GM23338 (cell line): Measurements from ENCODE around the gene AGO4. TPM values are rescaled to one million over a fixed set of nuclear protein-coding genes. Genes with fewer than 3 reads are reported as not detected.
A peak's percentile ranks its signal among the peaks of the same experiment; 100 is the strongest.

ENCODE experiments used
- ATAC-seq: fragments of 200-7000 bp; cut with Tn5 transposase; 3 replicates; pipeline ENCODE4 v1.9.1; 2020
- DNase-seq: peaks from one replicate; pipeline ENCODE4 v3.0.0-alpha.2; 2015; ENCODE audit warnings: low spot score
- H2AFZ ChIP-seq: fragments of 200-600 bp; sonication (generic); 2 replicates; pipeline ENCODE4 v1.8.0; 2016; ENCODE audit warnings: antibody characterized with exemption, mild to moderate bottlenecking, moderate library complexity
- H3F3A ChIP-seq: fragments of 200-600 bp; sonication (generic); replicated peaks from 2 replicates; pipeline ENCODE4 v1.8.0; 2017; ENCODE audit warnings: antibody characterized with exemption, mixed run types, low read depth
- H3K27ac ChIP-seq: fragments of 200-600 bp; sonication (generic); 2 replicates; pipeline ENCODE4 v1.6.1; 2016; ENCODE audit warnings: low read depth
- H3K27me3 ChIP-seq: fragments of 200-600 bp; sonication (generic); 2 replicates; pipeline ENCODE4 v1.8.0; 2016; ENCODE audit warnings: mild to moderate bottlenecking, mixed run types, moderate library complexity; ENCODE audit not compliant: insufficient read depth
- H3K36me3 ChIP-seq: fragments of 200-600 bp; sonication (generic); 2 replicates; pipeline ENCODE4 v1.8.0; 2016; ENCODE audit warnings: mild to moderate bottlenecking; ENCODE audit not compliant: insufficient read depth
- H3K4me1 ChIP-seq: fragments of 200-600 bp; sonication (generic); 2 replicates; pipeline ENCODE4 v1.8.0; 2016; ENCODE audit warnings: mild to moderate bottlenecking, moderate library complexity; ENCODE audit not compliant: insufficient read depth
- H3K4me2 ChIP-seq: fragments of 200-600 bp; sonication (generic); 2 replicates; pipeline ENCODE4 v1.7.1; 2017; ENCODE audit warnings: mixed run types
- H3K4me3 ChIP-seq: fragments of 200-600 bp; sonication (generic); 2 replicates; pipeline ENCODE4 v1.6.1; 2016; ENCODE audit warnings: mixed run types
- H3K79me2 ChIP-seq: fragments of 200-600 bp; sonication (generic); replicated peaks from 2 replicates; pipeline ENCODE4 v1.8.0; 2017; ENCODE audit warnings: mild to moderate bottlenecking; ENCODE audit not compliant: insufficient read depth
- H3K9me2 ChIP-seq: fragments of 200-600 bp; sonication (generic); 2 replicates; pipeline ENCODE4 v1.8.0; 2017; ENCODE audit not compliant: insufficient read depth
- H4K20me1 ChIP-seq: fragments of 200-600 bp; sonication (generic); replicated peaks from 2 replicates; pipeline ENCODE4 v1.8.0; 2017; ENCODE audit warnings: mild to moderate bottlenecking; ENCODE audit not compliant: insufficient read depth
- H3K27ac Mint-ChIP-seq: 2 replicates; pipeline ENCODE4 v1.8.0; 2020; ENCODE audit warnings: inconsistent platforms, mild to moderate bottlenecking, moderate library complexity, mixed read lengths
- H3K27me3 Mint-ChIP-seq: 3 replicates; pipeline ENCODE4 v1.8.0; 2022; ENCODE audit warnings: low read depth, mild to moderate bottlenecking, moderate library complexity, mixed read lengths, inconsistent platforms; ENCODE audit not compliant: insufficient read depth, poor library complexity
- H3K36me3 Mint-ChIP-seq: 3 replicates; pipeline ENCODE4 v1.8.0; 2021; ENCODE audit warnings: low read depth, mild to moderate bottlenecking, inconsistent platforms, moderate library complexity, mixed read lengths
- H3K4me1 Mint-ChIP-seq: 3 replicates; pipeline ENCODE4 v1.8.0; 2020; ENCODE audit warnings: mild to moderate bottlenecking, inconsistent platforms, mixed read lengths
- H3K4me3 Mint-ChIP-seq: 3 replicates; pipeline ENCODE4 v1.8.0; 2021; ENCODE audit warnings: moderate library complexity, mild to moderate bottlenecking, inconsistent platforms, mixed read lengths
- H3K9me3 Mint-ChIP-seq: 3 replicates; pipeline ENCODE4 v1.8.0; 2020; ENCODE audit warnings: moderate library complexity, mild to moderate bottlenecking, inconsistent platforms, mixed read lengths
- CREB1 ChIP-seq: fragments of 250-450 bp; sonication (Bioruptor Pico); IDR thresholded peaks from 2 replicates; pipeline ENCODE4 v1.5.0; 2020; ENCODE audit warnings: low read depth, mild to moderate bottlenecking, moderate library complexity
- ETS1 ChIP-seq: IDR thresholded peaks from 2 replicates; pipeline ENCODE4 v1.6.1; 2016; ENCODE audit warnings: antibody characterized with exemption
- EZH2 ChIP-seq: fragments of 200-600 bp; sonication (generic); IDR thresholded peaks from one replicate; pipeline ENCODE4 v1.8.0; 2017; ENCODE audit warnings: antibody characterized with exemption, mild to moderate bottlenecking, low read depth; ENCODE audit not compliant: unreplicated experiment
- EZH2phosphoT487 ChIP-seq: fragments of 200-600 bp; sonication (generic); IDR thresholded peaks from one replicate; pipeline ENCODE4 v1.8.1; 2018; ENCODE audit warnings: antibody characterized with exemption; ENCODE audit not compliant: unreplicated experiment
- NANOG ChIP-seq: IDR thresholded peaks from 2 replicates; pipeline ENCODE4 v1.6.1; 2016; ENCODE audit warnings: antibody characterized with exemption, borderline replicate concordance
- POLR2AphosphoS5 ChIP-seq: IDR thresholded peaks from 2 replicates; pipeline ENCODE4 v1.6.1; 2016; ENCODE audit warnings: antibody characterized with exemption, low read depth
- ZNF114 ChIP-seq: fragments of 250-450 bp; sonication (Bioruptor Pico); IDR thresholded peaks from 2 replicates; pipeline ENCODE4 v1.5.0; 2020; ENCODE audit warnings: mild to moderate bottlenecking, moderate library complexity
- ZNF331 ChIP-seq: fragments of 250-450 bp; sonication (Bioruptor Pico); IDR thresholded peaks from 2 replicates; pipeline ENCODE4 v1.5.0; 2020; ENCODE audit warnings: low read depth, mild to moderate bottlenecking, moderate library complexity
- ZNF462 ChIP-seq: fragments of 250-450 bp; sonication (Bioruptor Pico); IDR thresholded peaks from 2 replicates; pipeline ENCODE4 v1.5.0; 2020; ENCODE audit warnings: mild to moderate bottlenecking, moderate library complexity
- polyA plus RNA-seq: library from polyadenylated mRNA; unstranded; fragments of >200 nt; fragmentation: Nextera tagmentation; extraction: Ambion mirVana; gene quantifications from 2 replicates; pipeline ENCODE4 v1.2.1, GENCODE V29; 2016
- total RNA-seq: library from RNA; depleted of rRNA; stranded (reverse); fragments of >200 nt; shearing (Covaris generic); gene quantifications from 2 replicates; pipeline ENCODE4 v1.2.3, GENCODE V29; 2014

Gene AGO4
- total and polyA plus RNA-seq, 2 experiments from 2014 or later = 1.7 to 9.7 TPM

- TF ChIP-seq ZNF462 (CRISPR knock-in tag) = no peak
- no peak for TF ChIP-seq EZH2phosphoT487
- TF ChIP-seq ZNF114 (CRISPR knock-in tag) = no peak
- no peak for TF ChIP-seq ZNF331 (CRISPR knock-in tag)
- no peak for TF ChIP-seq NANOG
- no peak for TF ChIP-seq CREB1
- no peak for TF ChIP-seq EZH2
These were observed 44.6 kb upstream of the AGO4 start (continued) for GRCh38 chr1:35763201-35763600.

- H3K36me3 Mint-ChIP-seq = peaks cover 48% of the 10 kb centered on the region
- Histone ChIP-seq H3K36me3 (peaks cover 22% of the 10 kb centered on the region), H3K4me2 (no peak overlapping the region)
- no peak for TF ChIP-seq ZNF114 (CRISPR knock-in tag)
- TF ChIP-seq ZNF331 (CRISPR knock-in tag) = no peak
- no peak for TF ChIP-seq ZNF462 (CRISPR knock-in tag)
- TF ChIP-seq CREB1 = no peak
- no peak for TF ChIP-seq ETS1
- TF ChIP-seq POLR2AphosphoS5 = no peak
These were observed 43.5 kb upstream of the AGO4 start for GRCh38 chr1:35764283-35764682.

More at GRCh38 chr1:35764283-35764682, 43.5 kb upstream of the AGO4 start:
- H3K9me3 Mint-ChIP-seq = no peaks in the 10 kb centered on the region
- H3K4me1 Mint-ChIP-seq = peaks cover 8% of the 10 kb centered on the region
- H3K4me3 Mint-ChIP-seq = no peak overlapping the region
- H3K27ac Mint-ChIP-seq = peak overlapping the region; percentile 34; the same call in 1 of the 2 replicates
- no peak for DNase-seq
- H3K9me2 ChIP-seq = no peaks in the 10 kb centered on the region
- no peak for ATAC-seq
- H3K27me3 ChIP-seq = no peaks in the 10 kb centered on the region
- H2AFZ ChIP-seq = no peak overlapping the region
- no peaks in the 10 kb centered on the region for H3K27me3 Mint-ChIP-seq
- H3K4me1 ChIP-seq = 0 out of 2 replicates have a peak, but pooled peaks cover 2% of the 10 kb centered on the region
- H3F3A ChIP-seq = no peaks in the 10 kb centered on the region
- H4K20me1 ChIP-seq = peaks cover 26% of the 10 kb centered on the region
- H3K27ac ChIP-seq = peak overlapping the region; percentile 18; the same call in 1 of the 2 replicates
- no peak overlapping the region for H3K4me3 ChIP-seq
- H3K79me2 ChIP-seq = peaks cover 60% of the 10 kb centered on the region
